ENCODE data around the gene WDR83.

DNA sequence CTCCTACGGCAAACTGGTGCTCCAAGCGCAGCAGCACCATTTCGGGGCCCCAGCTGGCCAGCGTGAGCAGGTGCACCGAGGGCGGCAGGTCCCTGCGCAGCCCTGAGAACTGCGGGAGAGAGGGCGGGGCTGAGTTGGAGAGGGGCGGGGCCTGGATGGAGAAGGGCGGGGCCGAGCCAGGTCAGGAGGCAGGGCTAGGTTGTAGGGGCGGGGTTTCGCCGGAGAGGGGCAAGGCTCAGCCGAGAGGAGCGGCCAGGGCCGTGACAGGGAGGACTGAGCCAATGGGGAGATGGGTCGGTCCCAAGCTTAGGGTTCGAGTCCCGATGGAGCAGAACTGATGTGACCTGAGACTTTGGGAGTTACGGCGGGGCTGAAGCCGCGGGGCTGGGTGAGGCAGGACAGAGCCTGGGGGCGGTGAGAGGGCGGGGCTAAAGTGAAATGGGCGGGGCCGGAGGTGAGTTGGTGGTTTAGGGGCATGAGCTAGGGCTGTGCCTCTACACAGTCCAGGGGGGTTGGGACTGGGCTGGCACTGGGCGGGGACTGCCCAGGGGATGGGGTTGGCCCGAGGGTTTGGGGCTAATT is 19.0 kb upstream of the WDR83 start:
- TF ChIP-seq POLR2A (IDR thresholded peaks at IDR 0.05) (no peak), CTCF (IDR thresholded peaks at IDR 0.05 in 4 of 5, conservative IDR thresholded peaks at IDR 0.05 in 1 of 5) (no peak)

All from gastrocnemius medialis (tissue), 4 donors.